H1 (cell line): ENCODE results near the gene IL17RD.

Experiments
- ATF2 ChIP-seq: IDR thresholded peaks from 2 replicates; pipeline ENCODE4 v1.6.1; 2012; ENCODE audit warnings: low read length, inconsistent platforms
- BACH1 ChIP-seq: IDR thresholded peaks from 2 replicates; pipeline ENCODE4 v1.6.1; 2012; ENCODE audit warnings: low read length, improper control_type of control experiment
- BCL11A ChIP-seq, 2 experiments: IDR thresholded peaks; one replicate each; pipeline ENCODE4 v1.6.1; 2011; ENCODE audit warnings: low read depth in 2 of 2, low read length in 2 of 2, mild to moderate bottlenecking in 2 of 2
- CHD1 ChIP-seq: IDR thresholded peaks from 2 replicates; pipeline ENCODE4 v1.6.1; 2012; ENCODE audit warnings: low read depth, low read length, improper control_type of control experiment
- CTCF ChIP-seq, 3 experiments: IDR thresholded peaks; 1 replicate in 2 of 3; 2 replicates in 1 of 3; pipeline versions ENCODE4 v1.5.1 to v1.6.1; 2011; ENCODE audit warnings: low read length in 3 of 3, mild to moderate bottlenecking in 3 of 3, inconsistent platforms in 2 of 3, low read depth in 1 of 3, moderate library complexity in 1 of 3; ENCODE audit not compliant: insufficient read depth in 1 of 3; ENCODE audit errors: control extremely low read depth in 1 of 3
- GABPA ChIP-seq: IDR thresholded peaks from 2 replicates; pipeline ENCODE4 v1.6.1; 2011; ENCODE audit warnings: mild to moderate bottlenecking, low read length, moderate library complexity, borderline replicate concordance; ENCODE audit not compliant: insufficient read depth
- KDM1A ChIP-seq: fragments of 200-600, 300-600 bp; sonication (generic); IDR thresholded peaks from 2 replicates; pipeline ENCODE4 v1.7.1; 2016; ENCODE audit warnings: mild to moderate bottlenecking, low read length, borderline replicate concordance
- RAD21 ChIP-seq, 2 experiments: IDR thresholded peaks in 1 of 2; conservative IDR thresholded peaks in 1 of 2; 2 replicates each; pipeline ENCODE4 v1.6.1; 2011; ENCODE audit warnings: low read depth in 2 of 2, low read length in 2 of 2, improper control_type of control experiment in 1 of 2, inconsistent platforms in 1 of 2, mild to moderate bottlenecking in 1 of 2, moderate library complexity in 1 of 2
- TF ChIP-seq, protein P1 (sequence below): IDR thresholded peaks from 2 replicates; pipeline ENCODE4 v1.6.1; 2012; ENCODE audit warnings: inconsistent platforms

- TF ChIP-seq ATF2 (no peak), KDM1A (no peak), CHD1 (no peak), BACH1 (no peak), CTCF (IDR thresholded peaks at IDR 0.05; ENCODE audit: control extremely low read depth in 1 of 3, insufficient read depth in 1 of 3, low read depth in 1 of 3, low read length in 3 of 3) (no peak), BCL11A (IDR thresholded peaks at IDR 0.05; ENCODE audit: low read depth in 2 of 2, low read length in 2 of 2) (no peak), RAD21 (IDR thresholded peaks at IDR 0.05 in 1 of 2, conservative IDR thresholded peaks at IDR 0.05 in 1 of 2; ENCODE audit: low read depth in 2 of 2, low read length in 2 of 2) (no peak), GABPA (no peak)
- TF ChIP-seq, protein P1, sequence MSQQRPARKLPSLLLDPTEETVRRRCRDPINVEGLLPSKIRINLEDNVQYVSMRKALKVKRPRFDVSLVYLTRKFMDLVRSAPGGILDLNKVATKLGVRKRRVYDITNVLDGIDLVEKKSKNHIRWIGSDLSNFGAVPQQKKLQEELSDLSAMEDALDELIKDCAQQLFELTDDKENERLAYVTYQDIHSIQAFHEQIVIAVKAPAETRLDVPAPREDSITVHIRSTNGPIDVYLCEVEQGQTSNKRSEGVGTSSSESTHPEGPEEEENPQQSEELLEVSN: no peak
Measured at GRCh38 chr3:57160765-57161538, 4.2 kb downstream of the IL17RD start.
